ENCODE results near the gene ZEB2. TPM values are rescaled to one million over a fixed set of nuclear protein-coding genes. Genes with fewer than 3 reads are reported as not detected.
"Not testable (repeated sequence)": the region's sequence is repeated elsewhere in the genome, so short reads cannot be mapped to it uniquely, and the experiment has no call there.

ZEB2 gene
- total RNA-seq, 1 donor from 2014 or later, result 15.2 TPM

GRCh38 chr2:144378551-144378950, 141.4 kb downstream of the ZEB2 start:
- no peaks in the 10 kb centered on the region for H3K36me3 Mint-ChIP-seq (ENCODE audit: low read depth)
- peaks cover 35% of the 10 kb centered on the region for H3K4me1 Mint-ChIP-seq
- peaks cover 4% of the 10 kb centered on the region for H3K9me3 Mint-ChIP-seq
- H3K4me3 Mint-ChIP-seq, result no peak overlapping the region
- peaks cover 7% of the 10 kb centered on the region for H3K27me3 Mint-ChIP-seq
- H3K27ac Mint-ChIP-seq, result no peak overlapping the region
- DNase-seq, result no peak
- intact Hi-C loops (cut with micrococcal nuclease), result no loop called here

- Mint-ChIP-seq H3K9me3 (peaks cover 4% of the 10 kb centered on the region), H3K4me1 (peaks cover 33% of the 10 kb centered on the region)
- no peak for DNase-seq
These were observed 142.0 kb downstream of the ZEB2 start for GRCh38 chr2:144377914-144378313.

GRCh38 chr2:144376926-144377325, 143.0 kb downstream of the ZEB2 start:
- Mint-ChIP-seq H3K36me3 (ENCODE audit: low read depth) (no peaks in the 10 kb centered on the region), H3K27ac (no peak overlapping the region), H3K27me3 (peaks cover 9% of the 10 kb centered on the region), H3K4me1 (peaks cover 26% of the 10 kb centered on the region), H3K4me3 (no peak overlapping the region), H3K9me3 (peaks cover 4% of the 10 kb centered on the region)
- intact Hi-C loops (cut with micrococcal nuclease), result no loop called here
- DNase-seq, result no peak

More at GRCh38 chr2:144377914-144378313, 142.0 kb downstream of the ZEB2 start:
- Mint-ChIP-seq H3K27ac (no peak overlapping the region), H3K27me3 (peaks cover 7% of the 10 kb centered on the region), H3K4me3 (no peak overlapping the region), H3K36me3 (ENCODE audit: low read depth) (no peaks in the 10 kb centered on the region)
- intact Hi-C loops (cut with micrococcal nuclease), result no loop called here

- H3K4me1 Mint-ChIP-seq, result peaks cover 28% of the 10 kb centered on the region
- DNase-seq, result no peak
- peaks cover 4% of the 10 kb centered on the region for H3K9me3 Mint-ChIP-seq
- no peaks in the 10 kb centered on the region for H3K36me3 Mint-ChIP-seq (ENCODE audit: low read depth)
- H3K4me3 Mint-ChIP-seq, result no peak overlapping the region
- intact Hi-C loops (cut with micrococcal nuclease), result no loop called here
- H3K27me3 Mint-ChIP-seq, result peaks cover 12% of the 10 kb centered on the region
- H3K27ac Mint-ChIP-seq, result no peak overlapping the region
These were observed 143.5 kb downstream of the ZEB2 start for GRCh38 chr2:144376460-144376859.

GRCh38 chr2:144374163-144374661, 145.7 kb downstream of the ZEB2 start:
- peaks cover 33% of the 10 kb centered on the region for H3K4me1 Mint-ChIP-seq
- H3K9me3 Mint-ChIP-seq, result no peaks in the 10 kb centered on the region
- no peak overlapping the region for H3K27ac Mint-ChIP-seq
- H3K36me3 Mint-ChIP-seq (ENCODE audit: low read depth), result no peaks in the 10 kb centered on the region
- peaks cover 7% of the 10 kb centered on the region for H3K27me3 Mint-ChIP-seq
- DNase-seq, result no peak
- intact Hi-C loops (cut with micrococcal nuclease), result no loop called here
- no peak overlapping the region for H3K4me3 Mint-ChIP-seq

- no peaks in the 10 kb centered on the region for H3K36me3 Mint-ChIP-seq (ENCODE audit: low read depth)
- no peak overlapping the region for H3K27ac Mint-ChIP-seq
- no peaks in the 10 kb centered on the region for H3K9me3 Mint-ChIP-seq
- no peak overlapping the region for H3K4me3 Mint-ChIP-seq
- peaks cover 27% of the 10 kb centered on the region for H3K4me1 Mint-ChIP-seq
- DNase-seq, result no peak
- peaks cover 7% of the 10 kb centered on the region for H3K27me3 Mint-ChIP-seq
- intact Hi-C loops (cut with micrococcal nuclease), result no loop called here
These were observed 147.4 kb downstream of the ZEB2 start for GRCh38 chr2:144372410-144373080.

GRCh38 chr2:144370937-144371584, 148.9 kb downstream of the ZEB2 start:
- Mint-ChIP-seq H3K4me3 (no peak overlapping the region), H3K27me3 (peaks cover 7% of the 10 kb centered on the region), H3K4me1 (peaks cover 21% of the 10 kb centered on the region), H3K36me3 (ENCODE audit: low read depth) (no peaks in the 10 kb centered on the region), H3K27ac (no peak overlapping the region), H3K9me3 (no peaks in the 10 kb centered on the region)
- DNase-seq, result no peak
- intact Hi-C loops (cut with micrococcal nuclease), result no loop called here

GRCh38 chr2:144369416-144369815, 150.5 kb downstream of the ZEB2 start:
- no peaks in the 10 kb centered on the region for H3K36me3 Mint-ChIP-seq (ENCODE audit: low read depth)
- peaks cover 7% of the 10 kb centered on the region for H3K27me3 Mint-ChIP-seq
- H3K27ac Mint-ChIP-seq, result no peak overlapping the region
- intact Hi-C loops (cut with micrococcal nuclease), result no loop called here
- H3K4me3 Mint-ChIP-seq, result no peak overlapping the region
- H3K9me3 Mint-ChIP-seq, result no peaks in the 10 kb centered on the region
- DNase-seq, result no peak
- H3K4me1 Mint-ChIP-seq, result peaks cover 17% of the 10 kb centered on the region

- H3K4me1 Mint-ChIP-seq, result peaks cover 8% of the 10 kb centered on the region
- H3K36me3 Mint-ChIP-seq (ENCODE audit: low read depth), result no peaks in the 10 kb centered on the region
- H3K27me3 Mint-ChIP-seq, result peaks cover 3% of the 10 kb centered on the region
- peaks cover 4% of the 10 kb centered on the region for H3K9me3 Mint-ChIP-seq
- DNase-seq, result no peak
- H3K4me3 Mint-ChIP-seq, result no peak overlapping the region
- intact Hi-C loops (cut with micrococcal nuclease), result no loop called here
- no peak overlapping the region for H3K27ac Mint-ChIP-seq
These were observed 153.0 kb downstream of the ZEB2 start for GRCh38 chr2:144366825-144367429.

- Mint-ChIP-seq H3K27me3 (no peaks in the 10 kb centered on the region), H3K4me1 (peaks cover 2% of the 10 kb centered on the region), H3K27ac (no peak overlapping the region), H3K4me3 (no peak overlapping the region), H3K36me3 (ENCODE audit: low read depth) (no peaks in the 10 kb centered on the region), H3K9me3 (peaks cover 4% of the 10 kb centered on the region)
- intact Hi-C loops (cut with micrococcal nuclease), result no loop called here
- no peak for DNase-seq
These were observed 154.8 kb downstream of the ZEB2 start for GRCh38 chr2:144364944-144365738.

- H3K9me3 Mint-ChIP-seq; H3K27me3 Mint-ChIP-seq; H3K27ac Mint-ChIP-seq; intact Hi-C loops (cut with micrococcal nuclease); H3K4me3 Mint-ChIP-seq; DNase-seq; H3K36me3 Mint-ChIP-seq (ENCODE audit: low read depth); H3K4me1 Mint-ChIP-seq: not testable (repeated sequence)
These were observed 155.7 kb downstream of the ZEB2 start for GRCh38 chr2:144364247-144364646.

GRCh38 chr2:144362401-144362800, 157.5 kb downstream of the ZEB2 start:
- Mint-ChIP-seq H3K9me3 (peaks cover 4% of the 10 kb centered on the region), H3K27ac (no peak overlapping the region), H3K4me1 (peaks cover 11% of the 10 kb centered on the region), H3K4me3 (no peak overlapping the region), H3K36me3 (ENCODE audit: low read depth) (no peaks in the 10 kb centered on the region), H3K27me3 (no peaks in the 10 kb centered on the region)
- no peak for DNase-seq
- intact Hi-C loops (cut with micrococcal nuclease), result no loop called here

- H3K36me3 Mint-ChIP-seq (ENCODE audit: low read depth), result no peaks in the 10 kb centered on the region
- intact Hi-C loops (cut with micrococcal nuclease), result no loop called here
- no peak overlapping the region for H3K4me3 Mint-ChIP-seq
- no peak overlapping the region for H3K27ac Mint-ChIP-seq
- peaks cover 4% of the 10 kb centered on the region for H3K9me3 Mint-ChIP-seq
- peaks cover 12% of the 10 kb centered on the region for H3K4me1 Mint-ChIP-seq
- no peaks in the 10 kb centered on the region for H3K27me3 Mint-ChIP-seq
- DNase-seq, result no peak
These were observed 158.2 kb downstream of the ZEB2 start for GRCh38 chr2:144361742-144362141.
